OCI-LY7 (cell line): ENCODE results near the gene SCARB2. TPM values are rescaled to one million over a fixed set of nuclear protein-coding genes. Genes with fewer than 3 reads are reported as not detected.
"Not testable (repeated sequence)": the region's sequence is repeated elsewhere in the genome, so short reads cannot be mapped to it uniquely, and the experiment has no call there.

ENCODE experiments used
- BruUV-seq: library from RNA; stranded (reverse); fragments of 400-500 nt; replicated peaks from 2 replicates; lab custom pipeline; 2021; lab: Mats Ljungman, UMichigan
- CTCF ChIA-PET: fragments of 300-600 bp; sonication (Branson Sonifier 250); formaldehyde crosslinking; loops from one replicate; lab custom pipeline; 2022; ENCODE audit warnings: antibody characterized with exemption; ENCODE audit not compliant: unreplicated experiment; lab: Charles Lee
- POLR2A ChIA-PET: fragments of 300-600 bp; sonication (Branson Sonifier 250); formaldehyde crosslinking; loops from one replicate; lab custom pipeline; 2022; ENCODE audit warnings: antibody characterized with exemption; lab: Charles Lee
- DNase-seq: peaks from one replicate; pipeline ENCODE4 v3.0.0-alpha.2; 2015; ENCODE audit warnings: low spot score
- H2AFZ ChIP-seq: fragments of 200-600 bp; sonication (generic), shearing (Covaris generic); 2 replicates; pipeline ENCODE4 v1.6.1; 2014; ENCODE audit warnings: mild to moderate bottlenecking, antibody characterized with exemption, low read length, moderate library complexity
- H3K27ac ChIP-seq: fragments of 200-600 bp; sonication (generic); 2 replicates; pipeline ENCODE4 v1.5.1; 2014; ENCODE audit warnings: mixed run types, low read depth, mild to moderate bottlenecking, moderate library complexity, low read length, inconsistent platforms; ENCODE audit not compliant: poor library complexity, severe bottlenecking
- H3K36me3 ChIP-seq: fragments of 200-600 bp; sonication (generic); 2 replicates; pipeline ENCODE4 v1.6.1; 2014; ENCODE audit warnings: mild to moderate bottlenecking, antibody characterized with exemption, low read length, moderate library complexity, mixed read lengths; ENCODE audit not compliant: insufficient read depth
- H3K4me1 ChIP-seq: fragments of 200-600 bp; sonication (generic); 2 replicates; pipeline ENCODE4 v1.5.1; 2014; ENCODE audit warnings: mild to moderate bottlenecking, low read length; ENCODE audit not compliant: insufficient read depth, poor library complexity, severe bottlenecking
- H3K4me2 ChIP-seq: fragments of 200-600 bp; sonication (generic); 2 replicates; pipeline ENCODE4 v1.6.1; 2014; ENCODE audit warnings: mild to moderate bottlenecking, low read length
- H3K4me3 ChIP-seq: fragments of 200-600 bp; sonication (generic); 2 replicates; pipeline ENCODE4 v1.5.1; 2014; ENCODE audit warnings: mild to moderate bottlenecking, low read depth, low read length; ENCODE audit not compliant: poor library complexity, severe bottlenecking
- H3K79me2 ChIP-seq: fragments of 200-600 bp; sonication (generic); 2 replicates; pipeline ENCODE4 v1.6.1; 2016; ENCODE audit warnings: low read depth, mild to moderate bottlenecking, low read length, moderate library complexity, mixed read lengths; ENCODE audit not compliant: insufficient read depth
- H3K9me2 ChIP-seq: fragments of 200-600 bp; sonication (generic); 2 replicates; pipeline ENCODE4 v1.6.1; 2016; ENCODE audit warnings: mild to moderate bottlenecking, low read length, mixed read lengths; ENCODE audit not compliant: insufficient read depth
- H3K9me3 ChIP-seq: fragments of 200-600 bp; sonication (generic); 2 replicates; pipeline ENCODE4 v1.6.1; 2014; ENCODE audit warnings: mild to moderate bottlenecking, mixed run types, low read length, mixed read lengths
- H4K20me1 ChIP-seq: fragments of 200-600 bp; sonication (generic); 2 replicates; pipeline ENCODE4 v1.6.1; 2014; ENCODE audit warnings: mild to moderate bottlenecking, antibody characterized with exemption, low read length, moderate library complexity, mixed read lengths; ENCODE audit not compliant: insufficient read depth
- EZH2phosphoT487 ChIP-seq: fragments of 200-600 bp; sonication (generic); IDR thresholded peaks from 2 replicates; pipeline ENCODE4 v1.6.1; 2018; ENCODE audit warnings: low read depth, borderline replicate concordance, mild to moderate bottlenecking, mixed run types, antibody characterized with exemption, low read length, moderate library complexity, mixed read lengths
- intact Hi-C: fragments of 100-400 bp; cut with micrococcal nuclease; formaldehyde crosslinking; loops from one replicate; pipeline ENCODE4 v1.10.0; 2022; ENCODE audit not compliant: unreplicated experiment
- total RNA-seq, 2 experiments: library from RNA; depleted of rRNA in 1 of 2; stranded (reverse); fragments of >200 nt in 1 of 2; shearing (Covaris generic) in 1 of 2; gene quantifications; 2 replicates each; pipeline ENCODE4 v1.2.3, GENCODE V29; 2014 to 2022
- TF ChIP-seq, protein P1 (sequence below): fragments of 200-600 bp; sonication (generic); conservative IDR thresholded peaks from 2 replicates; pipeline ENCODE4 v1.5.1; 2014; ENCODE audit warnings: mild to moderate bottlenecking, antibody characterized with exemption, low read length, moderate library complexity, mixed read lengths

SCARB2 gene
- total RNA-seq, 2 experiments from 2014 or later = 1.1 TPM; not detected in 1

DNA sequence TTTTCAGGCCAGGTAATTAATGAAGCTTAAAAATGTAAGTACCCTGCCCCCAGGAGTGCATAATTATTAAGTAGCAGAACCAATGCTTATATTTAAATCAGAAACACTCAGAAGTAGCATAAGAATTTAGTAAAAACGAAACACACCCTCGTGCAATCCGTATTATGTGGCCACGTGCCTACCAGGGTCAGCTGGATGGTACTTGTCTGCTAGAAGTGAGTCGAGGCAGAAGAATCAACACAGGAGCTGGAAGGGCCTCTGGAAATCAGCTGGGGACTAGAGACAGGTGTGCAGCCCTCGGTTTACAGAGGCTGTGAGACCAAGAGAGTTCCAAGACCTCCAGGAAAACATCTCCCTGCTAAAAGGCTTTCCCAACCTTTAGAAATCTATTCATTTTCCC lies 37.3 kb upstream of the SCARB2 start:
- no peaks in the 10 kb centered on the region for H3K79me2 ChIP-seq
- H2AFZ ChIP-seq = no peak overlapping the region
- no peak overlapping the region for H3K27ac ChIP-seq
- no TSS peak for BruUV-seq
- ChIA-PET CTCF (no interaction called here), POLR2A (no interaction called here)
- no peaks in the 10 kb centered on the region for H3K9me3 ChIP-seq
- H3K4me1 ChIP-seq = no peaks in the 10 kb centered on the region
- H3K36me3 ChIP-seq = no peaks in the 10 kb centered on the region
- no peaks in the 10 kb centered on the region for H3K9me2 ChIP-seq
- intact Hi-C loops = no loop called here
- no peak for DNase-seq
- no peaks in the 10 kb centered on the region for H4K20me1 ChIP-seq
- H3K4me2 ChIP-seq = no peak overlapping the region
- TF ChIP-seq EZH2phosphoT487 = no peak
- TF ChIP-seq, protein P1, sequence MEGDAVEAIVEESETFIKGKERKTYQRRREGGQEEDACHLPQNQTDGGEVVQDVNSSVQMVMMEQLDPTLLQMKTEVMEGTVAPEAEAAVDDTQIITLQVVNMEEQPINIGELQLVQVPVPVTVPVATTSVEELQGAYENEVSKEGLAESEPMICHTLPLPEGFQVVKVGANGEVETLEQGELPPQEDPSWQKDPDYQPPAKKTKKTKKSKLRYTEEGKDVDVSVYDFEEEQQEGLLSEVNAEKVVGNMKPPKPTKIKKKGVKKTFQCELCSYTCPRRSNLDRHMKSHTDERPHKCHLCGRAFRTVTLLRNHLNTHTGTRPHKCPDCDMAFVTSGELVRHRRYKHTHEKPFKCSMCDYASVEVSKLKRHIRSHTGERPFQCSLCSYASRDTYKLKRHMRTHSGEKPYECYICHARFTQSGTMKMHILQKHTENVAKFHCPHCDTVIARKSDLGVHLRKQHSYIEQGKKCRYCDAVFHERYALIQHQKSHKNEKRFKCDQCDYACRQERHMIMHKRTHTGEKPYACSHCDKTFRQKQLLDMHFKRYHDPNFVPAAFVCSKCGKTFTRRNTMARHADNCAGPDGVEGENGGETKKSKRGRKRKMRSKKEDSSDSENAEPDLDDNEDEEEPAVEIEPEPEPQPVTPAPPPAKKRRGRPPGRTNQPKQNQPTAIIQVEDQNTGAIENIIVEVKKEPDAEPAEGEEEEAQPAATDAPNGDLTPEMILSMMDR = no peak
- H3K4me3 ChIP-seq = no peak overlapping the region

DNA sequence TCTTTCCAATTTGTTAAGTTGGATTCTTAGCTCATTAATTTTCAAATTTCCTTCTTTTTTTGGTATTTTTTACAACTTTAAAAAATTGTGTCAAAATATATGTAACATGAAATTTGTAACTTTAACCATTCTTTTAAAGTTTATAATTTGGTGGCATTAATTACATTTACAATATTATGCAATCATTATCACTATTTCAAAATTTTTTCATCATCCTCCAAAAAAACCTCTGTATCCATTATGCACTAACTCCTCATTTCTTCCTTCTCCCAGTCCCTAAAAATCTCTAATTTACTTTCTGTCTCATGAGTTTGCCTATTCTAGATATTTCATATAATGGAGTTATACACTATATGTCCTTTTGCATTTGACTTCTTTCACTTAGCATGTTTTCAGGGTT lies 33.2 kb upstream of the SCARB2 start:
- ChIA-PET POLR2A (no interaction called here), CTCF (no interaction called here)
- H3K9me3 ChIP-seq = no peaks in the 10 kb centered on the region
- no peaks in the 10 kb centered on the region for H3K79me2 ChIP-seq
- no peak overlapping the region for H3K4me2 ChIP-seq
- H3K27ac ChIP-seq = no peak overlapping the region
- H3K36me3 ChIP-seq = no peaks in the 10 kb centered on the region
- BruUV-seq = no TSS peak
- DNase-seq = no peak
- no peaks in the 10 kb centered on the region for H3K4me1 ChIP-seq
- intact Hi-C loops = no loop called here
- H4K20me1 ChIP-seq = no peaks in the 10 kb centered on the region
- no peak for TF ChIP-seq EZH2phosphoT487
- TF ChIP-seq, protein P1 = no peak
- H3K9me2 ChIP-seq = no peaks in the 10 kb centered on the region
- no peak overlapping the region for H3K4me3 ChIP-seq
- H2AFZ ChIP-seq = no peak overlapping the region

DNA sequence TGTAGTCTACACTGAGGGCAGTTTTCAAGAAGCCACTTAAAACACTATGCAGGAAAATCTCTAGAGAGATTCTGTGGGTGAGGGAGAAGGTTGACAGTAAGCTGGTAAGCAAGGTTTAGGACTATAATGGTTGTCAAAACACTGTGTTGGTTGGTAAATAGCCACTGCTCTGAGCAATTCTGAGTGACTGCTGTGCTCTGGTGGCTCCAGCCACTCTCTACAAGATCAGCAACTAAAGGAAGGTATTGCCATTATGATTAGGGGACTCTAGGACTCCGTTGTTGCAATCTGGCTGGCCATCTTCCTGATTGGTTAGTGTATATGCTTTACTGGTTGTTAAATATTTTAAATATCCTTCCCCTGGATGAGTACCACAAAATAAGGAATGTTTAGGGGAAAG lies 32.4 kb upstream of the SCARB2 start:
- no peak for DNase-seq
- no TSS peak for BruUV-seq
- no peaks in the 10 kb centered on the region for H4K20me1 ChIP-seq
- TF ChIP-seq, protein P1 = no peak
- TF ChIP-seq EZH2phosphoT487 = no peak
- POLR2A ChIA-PET = no interaction called here
- H3K9me2 ChIP-seq = no peaks in the 10 kb centered on the region
- no peak overlapping the region for H2AFZ ChIP-seq
- H3K4me1 ChIP-seq = no peaks in the 10 kb centered on the region
- intact Hi-C loops = no loop called here
- no peak overlapping the region for H3K27ac ChIP-seq
- H3K36me3 ChIP-seq = no peaks in the 10 kb centered on the region
- no peak overlapping the region for H3K4me2 ChIP-seq
- no peaks in the 10 kb centered on the region for H3K9me3 ChIP-seq
- no peak overlapping the region for H3K4me3 ChIP-seq
- CTCF ChIA-PET = no interaction called here
- H3K79me2 ChIP-seq = no peaks in the 10 kb centered on the region

DNA sequence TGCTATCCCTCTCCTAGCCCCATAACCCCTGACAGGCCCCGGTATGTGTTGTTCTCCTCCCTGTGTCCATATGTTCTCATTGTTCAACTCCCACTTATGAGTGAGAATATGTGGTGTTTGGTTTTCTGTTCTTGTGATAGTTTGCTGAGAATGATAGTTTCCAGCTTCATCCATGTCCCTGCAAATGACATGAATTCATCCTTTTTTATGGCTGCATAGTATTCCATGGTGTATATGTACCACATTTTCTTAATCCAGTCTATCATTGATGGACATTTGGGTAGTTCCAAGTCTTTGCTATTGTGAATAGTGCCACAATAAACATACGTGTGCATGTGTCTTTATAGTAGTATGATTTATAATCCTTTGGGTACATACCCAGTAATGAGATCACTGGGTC lies 30.3 kb upstream of the SCARB2 start:
- H3K27ac ChIP-seq, H3K9me2 ChIP-seq, intact Hi-C loops, H3K36me3 ChIP-seq, H3K79me2 ChIP-seq, CTCF ChIA-PET, H4K20me1 ChIP-seq, BruUV-seq, POLR2A ChIA-PET, H3K4me3 ChIP-seq, H3K4me2 ChIP-seq, DNase-seq, H3K4me1 ChIP-seq, H2AFZ ChIP-seq, H3K9me3 ChIP-seq: not testable (repeated sequence)
